Skeletal muscle tissue (tissue), 2 donors: ENCODE results near the gene RC3H2. TPM values are rescaled to one million over a fixed set of nuclear protein-coding genes. Genes with fewer than 3 reads are reported as not detected.

Source experiments
- small RNA-seq: library from RNA; depleted of rRNA; stranded (forward); fragments of <200 nt; gene quantifications from one replicate; pipeline ENCODE3, GENCODE V24; 2014
- total RNA-seq: library from RNA; depleted of rRNA; stranded (reverse); fragments of >200 nt; gene quantifications from one replicate; pipeline ENCODE4 v1.2.3, GENCODE V29; 2014

RC3H2 gene
- total RNA-seq, 1 donor from 2014 or later, result 35.5 TPM

Small RNAs within 50 kb of the gene (small RNA-seq; reads per million reads assigned to genes)
- gene RNY1P15 (not detected), gene SNORD90 (1,500 reads per million, percentile 99 among the genes with 10 or more reads in this experiment)

Other genes starting within 250 kb of the RC3H2 start
- gene OR1B1, start 247.7 kb downstream of the RC3H2 start, total RNA-seq, result 0.52 TPM
- not detected for gene OR1L1, start 243.6 kb downstream of the RC3H2 start, total RNA-seq
- not detected for gene OR1L3, start 230.2 kb downstream of the RC3H2 start, total RNA-seq
- not detected for gene OR1L4, start 181.4 kb downstream of the RC3H2 start, total RNA-seq
- not detected for gene OR1L6, start 163.1 kb downstream of the RC3H2 start, total RNA-seq
- gene OR5C1, start 116.4 kb downstream of the RC3H2 start, total RNA-seq, result not detected
- gene OR1K1, start 105.2 kb downstream of the RC3H2 start, total RNA-seq, result not detected
- gene PDCL, start 76.8 kb downstream of the RC3H2 start, total RNA-seq, result 23.5 TPM
- 20.4 TPM for gene ZBTB6, start 8.0 kb upstream of the RC3H2 start, total RNA-seq
- 3.7 TPM for gene ZBTB26, start 26.2 kb upstream of the RC3H2 start, total RNA-seq
- gene RABGAP1, start 35.7 kb upstream of the RC3H2 start, total RNA-seq, result 55.8 TPM
- 3.1 TPM for gene GPR21, start 128.3 kb upstream of the RC3H2 start, total RNA-seq